ENCODE results near the gene MIF. TPM values are rescaled to one million over a fixed set of nuclear protein-coding genes. Genes with fewer than 3 reads are reported as not detected.
A peak's percentile ranks its signal among the peaks of the same experiment; 100 is the strongest.
"Not testable (repeated sequence)": the region's sequence is repeated elsewhere in the genome, so short reads cannot be mapped to it uniquely, and the experiment has no call there.

The MIF gene
- total and polyA plus RNA-seq, 2 donors (not counting 3 experiments of a cell fraction or from before 2014, with no cell fraction given), result 529 to 674 TPM

DNA sequence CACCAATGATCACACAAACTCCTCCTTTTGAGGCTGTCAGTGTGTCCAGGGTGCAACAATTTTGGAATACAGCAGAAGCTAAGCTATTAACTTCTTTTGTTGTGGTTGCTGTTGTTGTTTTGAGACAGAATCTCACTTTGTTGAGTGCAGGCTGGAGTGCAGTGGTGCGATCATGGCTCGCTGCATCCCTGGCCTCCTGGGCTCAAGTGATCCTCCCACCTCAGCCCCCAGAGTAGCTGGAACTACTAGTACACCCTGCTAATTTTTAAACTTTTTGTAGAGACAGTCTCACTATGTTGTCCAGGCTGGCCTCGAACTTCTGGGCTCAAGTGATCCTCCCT lies 44.8 kb downstream of the MIF start:
- no peak for FAIRE-seq
- H3K4me3 ChIP-seq (replicated peaks in 1 of 3; ENCODE audit: insufficient read depth in 1 of 3, low read depth in 1 of 3, low read length in 3 of 3), result no peak overlapping the region
- ChIA-PET CTCF (interaction anchor here (0.7 to 1.5 kb wide), 5 partner anchors 9 to 89 kb away, joined by 3 to 7 read pairs (median 3); partner anchors contain the start of gene MIF), POLR2A (no interaction called here)
- H3K27me3 ChIP-seq (ENCODE audit: control insufficient read depth in 2 of 2, insufficient read depth in 2 of 2, low read length in 2 of 2), result no peaks in the 10 kb centered on the region
- no peaks in the 10 kb centered on the region for H3K9me3 ChIP-seq (replicated peaks; ENCODE audit: control insufficient read depth, insufficient read depth, low read length)
- no peak overlapping the region for H3K4me2 ChIP-seq (ENCODE audit: insufficient read depth, low read length)
- TF ChIP-seq POLR2AphosphoS5 (IDR thresholded peaks at IDR 0.05; ENCODE audit: insufficient read depth, low read depth, low read length) (no peak), MYC (IDR thresholded peaks at IDR 0.05; ENCODE audit: low read depth, low read length) (no peak), POLR2A (IDR thresholded peaks at IDR 0.05; ENCODE audit: low read depth, low read length) (no peak), GATA2 (IDR thresholded peaks at IDR 0.05; ENCODE audit: insufficient read depth, insufficient read length, low read depth, low read length) (no peak)
- no peak for DNase-seq (ENCODE audit: low read depth, low spot score)
- H3K9ac ChIP-seq (replicated peaks; ENCODE audit: extremely low read depth, insufficient read depth, low read length), result no peak overlapping the region
- BruUV-seq (replicated peaks), result no TSS peak
- no peaks in the 10 kb centered on the region for H3K4me1 ChIP-seq (ENCODE audit: control insufficient read depth, extremely low read depth, insufficient read depth, low read length)
- no peaks in the 10 kb centered on the region for H3K36me3 ChIP-seq (ENCODE audit: control insufficient read depth in 2 of 2, extremely low read depth in 1 of 2, insufficient read depth in 2 of 2, low read length in 2 of 2)
- H4K20me1 ChIP-seq (replicated peaks; ENCODE audit: control insufficient read depth, extremely low read depth, insufficient read depth, low read length), result no peaks in the 10 kb centered on the region
- H3K27ac ChIP-seq (ENCODE audit: insufficient read depth, low read depth, low read length), result no peak overlapping the region
- no peak overlapping the region for H2AFZ ChIP-seq (ENCODE audit: low read depth, low read length)
- H3K79me2 ChIP-seq (ENCODE audit: control insufficient read depth, insufficient read depth, low read length), result no peaks in the 10 kb centered on the region
- H3K9me1 ChIP-seq (replicated peaks; ENCODE audit: control insufficient read depth, extremely low read depth, insufficient read depth, low read length), result no peaks in the 10 kb centered on the region
- dilution Hi-C loops (cut with MboI; ENCODE audit: extremely low pct_ligation_motif_present, low sequenced_read_pairs), result no loop called here
- intact Hi-C loops (cut with micrococcal nuclease), result no loop called here

DNA sequence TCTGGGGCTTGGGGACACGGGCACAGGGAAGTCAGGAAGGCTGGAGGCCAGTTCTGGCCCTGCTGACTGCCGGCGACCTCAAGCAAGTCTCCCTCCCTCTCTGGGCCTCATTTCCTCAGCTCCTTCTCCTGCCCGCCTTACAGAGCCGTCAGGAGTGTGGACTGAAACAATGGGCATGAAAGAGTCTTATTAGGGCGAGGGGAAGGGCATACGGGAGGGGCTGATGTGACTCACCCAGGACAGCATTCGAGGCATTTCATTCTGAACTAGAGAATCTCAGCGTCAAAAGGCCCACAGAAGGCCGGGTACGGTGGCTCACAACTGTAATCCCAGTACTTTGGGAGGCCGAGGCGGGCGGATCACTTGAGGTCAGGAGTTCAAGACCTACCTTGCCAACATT lies 46.0 kb downstream of the MIF start:
- BruUV-seq (replicated peaks); H3K79me2 ChIP-seq (ENCODE audit: control insufficient read depth, insufficient read depth, low read length); H3K9me3 ChIP-seq (replicated peaks; ENCODE audit: control insufficient read depth, insufficient read depth, low read length); H3K27ac ChIP-seq (ENCODE audit: insufficient read depth, low read depth, low read length); POLR2A ChIA-PET; H3K36me3 ChIP-seq (ENCODE audit: control insufficient read depth in 2 of 2, extremely low read depth in 1 of 2, insufficient read depth in 2 of 2, low read length in 2 of 2); H4K20me1 ChIP-seq (replicated peaks; ENCODE audit: control insufficient read depth, extremely low read depth, insufficient read depth, low read length); DNase-seq (ENCODE audit: low read depth, low spot score); H3K4me1 ChIP-seq (ENCODE audit: control insufficient read depth, extremely low read depth, insufficient read depth, low read length); H2AFZ ChIP-seq (ENCODE audit: low read depth, low read length); H3K9me1 ChIP-seq (replicated peaks; ENCODE audit: control insufficient read depth, extremely low read depth, insufficient read depth, low read length); intact Hi-C loops (cut with micrococcal nuclease); H3K4me2 ChIP-seq (ENCODE audit: insufficient read depth, low read length); H3K27me3 ChIP-seq (ENCODE audit: control insufficient read depth in 2 of 2, insufficient read depth in 2 of 2, low read length in 2 of 2); H3K4me3 ChIP-seq (replicated peaks in 1 of 3; ENCODE audit: insufficient read depth in 1 of 3, low read depth in 1 of 3, low read length in 3 of 3); H3K9ac ChIP-seq (replicated peaks; ENCODE audit: extremely low read depth, insufficient read depth, low read length); dilution Hi-C loops (cut with MboI; ENCODE audit: extremely low pct_ligation_motif_present, low sequenced_read_pairs): not testable (repeated sequence)
- CTCF ChIA-PET, result interaction anchor here (1.3 kb wide), 1 partner anchor 10 kb away, joined by 4 read pairs; no protein-coding TSS in a partner anchor
- peak; percentile 83 for FAIRE-seq

Small RNA genes within 50 kb of the gene (small RNA-seq; reads per million reads assigned to genes)
- not detected for gene RN7SL268P (ENCODE audit: insufficient read depth, insufficient read length, low read depth, low replicate concordance)

Other genes with a start within 250 kb of the MIF start
- gene RGL4, start 203.4 kb upstream of the MIF start, total RNA-seq, result not detected in 2 replicates
- gene RGL4, start 203.4 kb upstream of the MIF start, polyA plus RNA-seq, result not detected in 2 replicates
- 6.0 and 6.2 TPM in 2 replicates for gene ZNF70, start 143.3 kb upstream of the MIF start, total RNA-seq
- 1.7 and 1.9 TPM in 2 replicates for gene ZNF70, start 143.3 kb upstream of the MIF start, polyA plus RNA-seq
- not detected in 2 replicates for gene VPREB3, start 140.0 kb upstream of the MIF start, total RNA-seq
- gene VPREB3, start 140.0 kb upstream of the MIF start, polyA plus RNA-seq, result not detected in 2 replicates
- gene C22orf15, start 131.4 kb upstream of the MIF start, total RNA-seq, result not detected in 2 replicates
- gene C22orf15, start 131.4 kb upstream of the MIF start, polyA plus RNA-seq, result 0.86 and 0.94 TPM in 2 replicates
- gene CHCHD10, start 126.4 kb upstream of the MIF start, total RNA-seq, result 64.8 and 75.6 TPM in 2 replicates
- 27.3 and 28.1 TPM in 2 replicates for gene CHCHD10, start 126.4 kb upstream of the MIF start, polyA plus RNA-seq
- gene MMP11, start 121.5 kb upstream of the MIF start, total RNA-seq, result 10.1 and 10.3 TPM in 2 replicates
- 16.9 and 23.2 TPM in 2 replicates for gene MMP11, start 121.5 kb upstream of the MIF start, polyA plus RNA-seq
- gene SMARCB1, start 107.4 kb upstream of the MIF start, total RNA-seq, result 113 and 130 TPM in 2 replicates
- gene SMARCB1, start 107.4 kb upstream of the MIF start, polyA plus RNA-seq, result 135 and 148 TPM in 2 replicates
- 2.4 and 3.4 TPM in 2 replicates for gene DERL3, start 55.4 kb upstream of the MIF start, total RNA-seq
- gene DERL3, start 55.4 kb upstream of the MIF start, polyA plus RNA-seq, result 3.8 and 4.1 TPM in 2 replicates
- gene SLC2A11, start 36.5 kb upstream of the MIF start, total RNA-seq, result 3.6 and 4.6 TPM in 2 replicates
- gene SLC2A11, start 36.5 kb upstream of the MIF start, polyA plus RNA-seq, result 3.1 and 4.2 TPM in 2 replicates
- 4.0 and 33.6 TPM in 2 replicates for gene GSTT2B, start 66.8 kb downstream of the MIF start, total RNA-seq
- 36.1 and 46.5 TPM in 2 replicates for gene GSTT2B, start 66.8 kb downstream of the MIF start, polyA plus RNA-seq
- 2.7 TPM in 1 of 2 replicates, not detected in the other for gene DDTL, start 72.5 kb downstream of the MIF start, total RNA-seq
- gene DDTL, start 72.5 kb downstream of the MIF start, polyA plus RNA-seq, result 0.51 and 0.57 TPM in 2 replicates
- 89.5 and 106 TPM in 2 replicates for gene DDT, start 80.1 kb downstream of the MIF start, total RNA-seq
- gene DDT, start 80.1 kb downstream of the MIF start, polyA plus RNA-seq, result 205 and 265 TPM in 2 replicates
- not detected in 2 replicates for gene GSTT2, start 85.8 kb downstream of the MIF start, total RNA-seq
- 2.9 and 3.0 TPM in 2 replicates for gene GSTT2, start 85.8 kb downstream of the MIF start, polyA plus RNA-seq
- not detected in 2 replicates for gene GSTT4, start 111.1 kb downstream of the MIF start, total RNA-seq
- not detected in 2 replicates for gene GSTT4, start 111.1 kb downstream of the MIF start, polyA plus RNA-seq
- 67.8 and 68.9 TPM in 2 replicates for gene CABIN1, start 116.9 kb downstream of the MIF start, total RNA-seq
- 14.5 and 15.6 TPM in 2 replicates for gene CABIN1, start 116.9 kb downstream of the MIF start, polyA plus RNA-seq